ENCODE results near the gene RAD54L.
"Not testable (repeated sequence)": the region's sequence is repeated elsewhere in the genome, so short reads cannot be mapped to it uniquely, and the experiment has no call there.

Gene RAD54L

GRCh38 chr1:46238865-46239264 is 8.7 kb upstream of the RAD54L start:
- in situ Hi-C loops (cut with MboI; ENCODE audit: low sequenced_read_pairs): not testable (repeated sequence)

GRCh38 chr1:46241733-46242132 is 5.8 kb upstream of the RAD54L start:
- in situ Hi-C loops (cut with MboI; ENCODE audit: low sequenced_read_pairs): not testable (repeated sequence)

- in situ Hi-C loops (cut with MboI; ENCODE audit: low sequenced_read_pairs): no loop called here
Observed at GRCh38 chr1:46242918-46243317, 4.6 kb upstream of the RAD54L start.

- in situ Hi-C loops (cut with MboI; ENCODE audit: low sequenced_read_pairs): not testable (repeated sequence)
Observed at GRCh38 chr1:46243831-46244230, 3.7 kb upstream of the RAD54L start.

GRCh38 chr1:46244656-46245371 is 2.7 kb upstream of the RAD54L start:
- in situ Hi-C loops (cut with MboI; ENCODE audit: low sequenced_read_pairs): no loop called here

- in situ Hi-C loops (cut with MboI; ENCODE audit: low sequenced_read_pairs): not testable (repeated sequence)
Observed at GRCh38 chr1:46246136-46246535, 1.4 kb upstream of the RAD54L start.

GRCh38 chr1:46246548-46247435 is 771 bp upstream of the RAD54L start:
- in situ Hi-C loops (cut with MboI; ENCODE audit: low sequenced_read_pairs): no loop called here

GRCh38 chr1:46248122-46248920 is 758 bp downstream of the RAD54L start:
- in situ Hi-C loops (cut with MboI; ENCODE audit: low sequenced_read_pairs): no loop called here

GRCh38 chr1:46254668-46255067 is 7.1 kb downstream of the RAD54L start:
- in situ Hi-C loops (cut with MboI; ENCODE audit: low sequenced_read_pairs): no loop called here

- in situ Hi-C loops (cut with MboI; ENCODE audit: low sequenced_read_pairs): no loop called here
Observed at GRCh38 chr1:46256523-46256922, 9.0 kb downstream of the RAD54L start.

GRCh38 chr1:46262508-46262907 is 14.9 kb downstream of the RAD54L start:
- in situ Hi-C loops (cut with MboI; ENCODE audit: low sequenced_read_pairs): no loop called here

GRCh38 chr1:46263146-46263545 is 15.6 kb downstream of the RAD54L start:
- in situ Hi-C loops (cut with MboI; ENCODE audit: low sequenced_read_pairs): no loop called here

GRCh38 chr1:46268578-46268977 is 21.0 kb downstream of the RAD54L start:
- in situ Hi-C loops (cut with MboI; ENCODE audit: low sequenced_read_pairs): no loop called here

GRCh38 chr1:46274225-46275029 is 26.9 kb downstream of the RAD54L start:
- in situ Hi-C loops (cut with MboI; ENCODE audit: low sequenced_read_pairs): no loop called here

- in situ Hi-C loops (cut with MboI; ENCODE audit: low sequenced_read_pairs): no loop called here
Observed at GRCh38 chr1:46275030-46275337, 27.4 kb downstream of the RAD54L start.

- in situ Hi-C loops (cut with MboI; ENCODE audit: low sequenced_read_pairs): no loop called here
Observed at GRCh38 chr1:46277658-46278373, 30.3 kb downstream of the RAD54L start.

GRCh38 chr1:46278807-46279206 is 31.2 kb downstream of the RAD54L start:
- in situ Hi-C loops (cut with MboI; ENCODE audit: low sequenced_read_pairs): no loop called here

GRCh38 chr1:46280092-46280491 is 32.5 kb downstream of the RAD54L start:
- in situ Hi-C loops (cut with MboI; ENCODE audit: low sequenced_read_pairs): no loop called here

- in situ Hi-C loops (cut with MboI; ENCODE audit: low sequenced_read_pairs): no loop called here
Observed at GRCh38 chr1:46281021-46281420, 33.5 kb downstream of the RAD54L start.

GRCh38 chr1:46284058-46284457 is 36.5 kb downstream of the RAD54L start:
- in situ Hi-C loops (cut with MboI; ENCODE audit: low sequenced_read_pairs): no loop called here
